Muscle of back (tissue), 11 donors: ENCODE measurements around the gene CUTA. TPM values are rescaled to one million over a fixed set of nuclear protein-coding genes. Genes with fewer than 3 reads are reported as not detected.

Experiments
- DNase-seq, 3 donors: peaks; one replicate each; pipeline versions ENCODE4 v3.0.0 to v3.0.0-alpha.2; 2013
- polyA plus RNA-seq, 10 donors: library from polyadenylated mRNA; unstranded; fragments of 120-200 nt; gene quantifications; one replicate each; pipeline ENCODE4 v1.2.1, GENCODE V29; 2013; ENCODE audit not compliant: insufficient read length in 10 of 10

The CUTA gene
- polyA plus RNA-seq, 10 donors = 109 to 154 (median 123) TPM

GRCh38 chr6:33443025-33443424, 25.1 kb upstream of the CUTA start:
- DNase-seq = no peak

GRCh38 chr6:33442283-33442682, 24.4 kb upstream of the CUTA start:
- DNase-seq = no peak

- DNase-seq = no peak
Measured at GRCh38 chr6:33441457-33441856, 23.6 kb upstream of the CUTA start.

- DNase-seq = no peak
Measured at GRCh38 chr6:33440649-33441309, 22.9 kb upstream of the CUTA start.

GRCh38 chr6:33439956-33440648, 22.2 kb upstream of the CUTA start:
- DNase-seq = no peak

GRCh38 chr6:33438978-33439594, 21.2 kb upstream of the CUTA start:
- DNase-seq = no peak

GRCh38 chr6:33437666-33438065, 19.8 kb upstream of the CUTA start:
- DNase-seq = no peak

- DNase-seq = no peak
Measured at GRCh38 chr6:33434961-33435360, 17.1 kb upstream of the CUTA start.

GRCh38 chr6:33433544-33434191, 15.8 kb upstream of the CUTA start:
- peak in 2 of 3 donors; percentile 57 to 58 for DNase-seq

GRCh38 chr6:33433001-33433543, 15.2 kb upstream of the CUTA start:
- no peak for DNase-seq

- no peak for DNase-seq
Measured at GRCh38 chr6:33432546-33432945, 14.6 kb upstream of the CUTA start.

- no peak for DNase-seq
Measured at GRCh38 chr6:33431880-33432541, 14.1 kb upstream of the CUTA start.

- peak in 2 of 3 donors; percentile 61 to 85 for DNase-seq
Measured at GRCh38 chr6:33430991-33431879, 13.3 kb upstream of the CUTA start.

GRCh38 chr6:33430334-33430733, 12.4 kb upstream of the CUTA start:
- no peak for DNase-seq

- DNase-seq = no peak
Measured at GRCh38 chr6:33429750-33430052, 11.8 kb upstream of the CUTA start.

- DNase-seq = no peak
Measured at GRCh38 chr6:33428966-33429749, 11.3 kb upstream of the CUTA start.

- peak in 1 of 3 donors; percentile 69 for DNase-seq
Measured at GRCh38 chr6:33428224-33428965, 10.5 kb upstream of the CUTA start.

- peak in 2 of 3 donors; percentile 35 to 72 for DNase-seq
Measured at GRCh38 chr6:33427585-33428223, 9.8 kb upstream of the CUTA start.
